HG03060 (cell line): ENCODE measurements around the gene HDHD2.

Experiments used
- ATAC-seq: cut with Tn5 transposase; IDR thresholded peaks from one replicate; pipeline ENCODE4 v1.9.1; 2021; ENCODE audit warnings: low read depth, moderate number of reproducible peaks; ENCODE audit not compliant: unreplicated experiment

The HDHD2 gene

GRCh38 chr18:47075098-47075883, 75.0 kb downstream of the HDHD2 start:
- ATAC-seq = no peak

- ATAC-seq = no peak
Measured at GRCh38 chr18:47067648-47068047, 82.7 kb downstream of the HDHD2 start.

GRCh38 chr18:47063096-47063495, 87.2 kb downstream of the HDHD2 start:
- no peak for ATAC-seq

GRCh38 chr18:47062471-47062870, 87.8 kb downstream of the HDHD2 start:
- no peak for ATAC-seq
